PC-9 (cell line): ENCODE results near the gene TMEM134. TPM values are rescaled to one million over a fixed set of nuclear protein-coding genes. Genes with fewer than 3 reads are reported as not detected.

Experiments used
- BruUV-seq: library from RNA; stranded (reverse); fragments of 400-500 nt; replicated peaks from 2 replicates; lab custom pipeline; 2021; lab: Mats Ljungman, UMichigan
- CTCF ChIA-PET: fragments of 300-600 bp; sonication (Branson Sonifier 250); formaldehyde crosslinking; loops from one replicate; lab custom pipeline; 2022; ENCODE audit warnings: antibody characterized with exemption; lab: Charles Lee
- POLR2A ChIA-PET: fragments of 300-600 bp; sonication (Branson Sonifier 250); formaldehyde crosslinking; loops from one replicate; lab custom pipeline; 2022; ENCODE audit warnings: antibody characterized with exemption; ENCODE audit not compliant: unreplicated experiment; lab: Charles Lee
- DNase-seq, 2 experiments: peaks; one replicate each; pipeline versions ENCODE4 v3.0.0 to v3.0.0-alpha.2; 2015 to 2022; ENCODE audit warnings: mixed read lengths in 1 of 2
- H2AFZ ChIP-seq: fragments of 200-600 bp; sonication (generic); 2 replicates; pipeline ENCODE4 v1.8.1; 2017; ENCODE audit warnings: antibody characterized with exemption
- H3F3A ChIP-seq: fragments of 200-600 bp; sonication (generic); 2 replicates; pipeline ENCODE4 v1.8.1; 2017; ENCODE audit warnings: antibody characterized with exemption, mild to moderate bottlenecking, low read depth; ENCODE audit not compliant: insufficient read depth
- H3K27ac ChIP-seq: fragments of 200-600 bp; sonication (generic); 2 replicates; pipeline ENCODE4 v1.6.1; 2016; ENCODE audit warnings: mixed run types
- H3K27me3 ChIP-seq: fragments of 200-600 bp; sonication (generic); 2 replicates; pipeline ENCODE4 v1.6.1; 2016; ENCODE audit warnings: low read depth, mixed run types; ENCODE audit not compliant: insufficient read depth
- H3K36me3 ChIP-seq: fragments of 200-600 bp; sonication (generic); 2 replicates; pipeline ENCODE4 v1.6.1; 2016; ENCODE audit warnings: low read depth, mixed run types
- H3K4me1 ChIP-seq: fragments of 200-600 bp; sonication (generic); replicated peaks from 2 replicates; pipeline ENCODE4 v1.6.1; 2016; ENCODE audit warnings: mixed run types; ENCODE audit not compliant: insufficient read depth
- H3K4me2 ChIP-seq: fragments of 200-600 bp; sonication (generic); 2 replicates; pipeline ENCODE4 v1.6.1; 2017; ENCODE audit warnings: mixed run types
- H3K4me3 ChIP-seq: fragments of 200-600 bp; sonication (generic); 2 replicates; pipeline ENCODE4 v1.6.1; 2016; ENCODE audit warnings: mixed run types
- H3K79me2 ChIP-seq: fragments of 200-600 bp; sonication (generic); 2 replicates; pipeline ENCODE4 v1.6.1; 2017; ENCODE audit warnings: low read depth, mixed run types
- H3K9me2 ChIP-seq: fragments of 200-600 bp; sonication (generic); 2 replicates; pipeline ENCODE4 v1.8.1; 2017; ENCODE audit warnings: mild to moderate bottlenecking; ENCODE audit not compliant: insufficient read depth
- H3K9me3 ChIP-seq: fragments of 200-600 bp; sonication (generic); 2 replicates; pipeline ENCODE4 v1.8.1; 2016; ENCODE audit warnings: low read depth; ENCODE audit not compliant: insufficient read depth
- H4K20me1 ChIP-seq: fragments of 200-600 bp; sonication (generic); 2 replicates; pipeline ENCODE4 v1.8.1; 2017; ENCODE audit not compliant: insufficient read depth
- CTCF ChIP-seq: fragments of 200-600 bp; sonication (generic); conservative IDR thresholded peaks from 2 replicates; pipeline ENCODE4 v1.6.1; 2017; ENCODE audit warnings: mixed run types, antibody characterized with exemption, mild to moderate bottlenecking, moderate library complexity
- EZH2 ChIP-seq: fragments of 200-600 bp; sonication (generic); IDR thresholded peaks from 2 replicates; pipeline ENCODE4 v1.8.0; 2017; ENCODE audit warnings: antibody characterized with exemption, low read depth
- intact Hi-C: fragments of 100-400 bp; cut with micrococcal nuclease; formaldehyde crosslinking; loops from one replicate; pipeline ENCODE4 v1.10.0; 2022; ENCODE audit not compliant: unreplicated experiment
- microRNA-seq: library from miRNA; unstranded; fragments of <30 nt; microRNA quantifications from one replicate; pipeline ENCODE4 v1.2.0, GENCODE V29; 2021; ENCODE audit warnings: borderline number of aligned reads, borderline replicate concordance
- total RNA-seq: library from RNA; stranded (reverse); gene quantifications from 2 replicates; pipeline ENCODE4 v1.2.3, GENCODE V29; 2021

TMEM134 gene
- total RNA-seq, 1 experiment from 2014 or later = 85.7 TPM

GRCh38 chr11:67413266-67413849, 55.7 kb downstream of the TMEM134 start:
- POLR2A ChIA-PET = interaction anchor here (0.6 kb wide), 2 partner anchors 641 to 1620 kb away, joined by 5 to 31 read pairs; no protein-coding TSS in a partner anchor

GRCh38 chr11:67412495-67413179, 56.4 kb downstream of the TMEM134 start:
- Histone ChIP-seq H3K36me3 (no peaks in the 10 kb centered on the region), H2AFZ (no peak overlapping the region), H3K9me2 (no peaks in the 10 kb centered on the region), H3F3A (peaks cover 14% of the 10 kb centered on the region; the same call in 1 of the 2 replicates), H4K20me1 (no peaks in the 10 kb centered on the region), H3K9me3 (no peaks in the 10 kb centered on the region), H3K27me3 (no peaks in the 10 kb centered on the region), H3K27ac (no peak overlapping the region), H3K79me2 (no peaks in the 10 kb centered on the region), H3K4me2 (no peak overlapping the region), H3K4me1 (no peaks in the 10 kb centered on the region), H3K4me3 (no peak overlapping the region)
- no peak for TF ChIP-seq CTCF
- TF ChIP-seq EZH2 = no peak
- POLR2A ChIA-PET = interaction anchor here (0.6 to 0.9 kb wide), 4 partner anchors 8 to 1620 kb away, joined by 3 to 31 read pairs (median 4); partner anchors contain the start of gene PPP1CA
- intact Hi-C loops = no loop called here
- CTCF ChIA-PET = interaction anchor here (0.6 to 1.1 kb wide), 2 partner anchors 11 to 38 kb away, joined by 3 to 7 read pairs; partner anchors contain the start of gene PPP1CA
- no TSS peak for BruUV-seq
- no peak for DNase-seq

More at GRCh38 chr11:67413266-67413849, 55.7 kb downstream of the TMEM134 start:
- H3K36me3 ChIP-seq = no peaks in the 10 kb centered on the region
- no peaks in the 10 kb centered on the region for H3K79me2 ChIP-seq
- no peaks in the 10 kb centered on the region for H4K20me1 ChIP-seq
- no peaks in the 10 kb centered on the region for H3K9me3 ChIP-seq
- no peak overlapping the region for H3K27ac ChIP-seq
- no peak overlapping the region for H3K4me3 ChIP-seq
- peaks cover 12% of the 10 kb centered on the region; the same call in 1 of the 2 replicates for H3F3A ChIP-seq
- no peak for DNase-seq
- no peak overlapping the region for H3K4me2 ChIP-seq
- TF ChIP-seq CTCF (no peak), EZH2 (no peak)
- H2AFZ ChIP-seq = no peak overlapping the region
- CTCF ChIA-PET = interaction anchor here (0.6 to 1.1 kb wide), 2 partner anchors 12 to 36 kb away, joined by 4 to 7 read pairs; partner anchors contain the start of gene PPP1CA
- intact Hi-C loops = no loop called here
- H3K4me1 ChIP-seq = no peaks in the 10 kb centered on the region
- BruUV-seq = no TSS peak
- H3K27me3 ChIP-seq = no peaks in the 10 kb centered on the region
- no peaks in the 10 kb centered on the region for H3K9me2 ChIP-seq

- Histone ChIP-seq H3K4me1 (no peaks in the 10 kb centered on the region), H3K79me2 (no peaks in the 10 kb centered on the region), H3K4me3 (no peak overlapping the region), H3F3A (peaks cover 15% of the 10 kb centered on the region; the same call in 1 of the 2 replicates), H3K36me3 (no peaks in the 10 kb centered on the region), H3K27ac (no peak overlapping the region), H3K9me3 (no peaks in the 10 kb centered on the region), H3K9me2 (no peaks in the 10 kb centered on the region), H3K4me2 (no peak overlapping the region), H4K20me1 (no peaks in the 10 kb centered on the region), H3K27me3 (no peaks in the 10 kb centered on the region), H2AFZ (no peak overlapping the region)
- intact Hi-C loops = no loop called here
- DNase-seq = no peak
- BruUV-seq = no TSS peak
- ChIA-PET POLR2A (interaction anchor here (0.6 to 0.9 kb wide), 2 partner anchors 9 to 10 kb away, joined by 3 to 5 read pairs; partner anchors contain the start of gene PPP1CA), CTCF (no interaction called here)
- TF ChIP-seq CTCF (no peak), EZH2 (no peak)
These were observed 57.3 kb downstream of the TMEM134 start for GRCh38 chr11:67411785-67412152.

Small RNA genes lying within 50 kb of the gene (microRNA-seq; reads per million reads assigned to microRNA genes)
- gene MIR6752 = not detected

Other genes starting within 250 kb of the TMEM134 start
- 76.7 and 102 TPM in 2 replicates for gene GRK2, start 202.8 kb downstream of the TMEM134 start, total RNA-seq
- 79.6 and 93.2 TPM in 2 replicates for gene ANKRD13D, start 179.9 kb downstream of the TMEM134 start, total RNA-seq
- 97.8 and 124 TPM in 2 replicates for gene SSH3, start 165.7 kb downstream of the TMEM134 start, total RNA-seq
- 67.1 and 83.7 TPM in 2 replicates for gene POLD4, start 115.7 kb downstream of the TMEM134 start, total RNA-seq
- gene CLCF1, start 95.7 kb downstream of the TMEM134 start, total RNA-seq = 15.9 and 17.0 TPM in 2 replicates
- 62.8 and 79.8 TPM in 2 replicates for gene RAD9A, start 77.3 kb downstream of the TMEM134 start, total RNA-seq
- 306 and 351 TPM in 2 replicates for gene PPP1CA, start 67.4 kb downstream of the TMEM134 start, total RNA-seq
- 0.58 TPM in 1 of 2 replicates, not detected in the other for gene TBC1D10C, start 65.2 kb downstream of the TMEM134 start, total RNA-seq
- gene CARNS1, start 53.6 kb downstream of the TMEM134 start, total RNA-seq = 0.15 and 0.35 TPM in 2 replicates
- 52.0 and 54.0 TPM in 2 replicates for gene RPS6KB2, start 40.8 kb downstream of the TMEM134 start, total RNA-seq
- gene PTPRCAP, start 31.6 kb downstream of the TMEM134 start, total RNA-seq = 1.2 and 1.3 TPM in 2 replicates
- gene CORO1B, start 25.8 kb downstream of the TMEM134 start, total RNA-seq = 129 and 161 TPM in 2 replicates
- gene GPR152, start 16.5 kb downstream of the TMEM134 start, total RNA-seq = not detected in 2 replicates
- 2.0 and 2.5 TPM in 2 replicates for gene CABP4, start 13.9 kb downstream of the TMEM134 start, total RNA-seq
- gene AIP, start 13.8 kb upstream of the TMEM134 start, total RNA-seq = 95.3 and 125 TPM in 2 replicates
- 84.0 and 116 TPM in 2 replicates for gene PITPNM1, start 36.1 kb upstream of the TMEM134 start, total RNA-seq
- gene CDK2AP2, start 38.9 kb upstream of the TMEM134 start, total RNA-seq = 80.0 and 89.3 TPM in 2 replicates
- gene CABP2, start 54.2 kb upstream of the TMEM134 start, total RNA-seq = not detected in 2 replicates
- gene GSTP1, start 114.6 kb upstream of the TMEM134 start, total RNA-seq = 2,063 and 2,645 TPM in 2 replicates
- 321 and 463 TPM in 2 replicates for gene NDUFV1, start 137.7 kb upstream of the TMEM134 start, total RNA-seq
- 25.5 and 33.3 TPM in 2 replicates for gene NUDT8, start 160.7 kb upstream of the TMEM134 start, total RNA-seq
- gene TBX10, start 170.5 kb upstream of the TMEM134 start, total RNA-seq = not detected in 2 replicates
- gene ACY3, start 181.5 kb upstream of the TMEM134 start, total RNA-seq = 0.81 TPM in 1 of 2 replicates, not detected in the other
- 4.8 and 9.8 TPM in 2 replicates for gene ALDH3B2, start 205.4 kb upstream of the TMEM134 start, total RNA-seq